Liver (tissue), 9 donors: Measurements from ENCODE around the gene CWC27. TPM values are rescaled to one million over a fixed set of nuclear protein-coding genes. Genes with fewer than 3 reads are reported as not detected.

ENCODE experiments used
- DNase-seq: peaks from one replicate; pipeline ENCODE4 v3.0.0-alpha.2; 2017; ENCODE audit warnings: low spot score
- H3K27ac ChIP-seq, 2 donors: one replicate each; pipeline ENCODE4 v1.7.0; 2013; ENCODE audit warnings: inconsistent platforms in 2 of 2, low read length in 2 of 2, control low read depth in 1 of 2, low read depth in 1 of 2, mild to moderate bottlenecking in 1 of 2
- H3K27me3 ChIP-seq, 4 donors: one replicate each; pipeline versions ENCODE4 v1.6.1 to v1.7.0; 2013; ENCODE audit warnings: low read length in 3 of 4, inconsistent platforms in 1 of 4, mild to moderate bottlenecking in 1 of 4, moderate library complexity in 1 of 4; ENCODE audit not compliant: control insufficient read depth in 4 of 4, insufficient read depth in 4 of 4
- H3K36me3 ChIP-seq, 4 donors: one replicate each; pipeline versions ENCODE4 v1.6.1 to v1.7.0; 2013; ENCODE audit warnings: low read length in 3 of 4, mild to moderate bottlenecking in 3 of 4, low read depth in 1 of 4, moderate library complexity in 1 of 4; ENCODE audit not compliant: control insufficient read depth in 4 of 4, insufficient read depth in 3 of 4
- H3K4me1 ChIP-seq, 4 donors: one replicate each; pipeline versions ENCODE4 v1.6.1 to v1.7.0; 2013; ENCODE audit warnings: low read length in 3 of 4, mild to moderate bottlenecking in 3 of 4, moderate library complexity in 1 of 4; ENCODE audit not compliant: control insufficient read depth in 4 of 4, insufficient read depth in 4 of 4
- H3K4me3 ChIP-seq, 3 donors: one replicate each; pipeline versions ENCODE4 v1.6.1 to v1.7.0; 2013; ENCODE audit warnings: low read length in 3 of 3, control low read depth in 1 of 3, low read depth in 1 of 3, mild to moderate bottlenecking in 1 of 3
- H3K9ac ChIP-seq, 2 donors: one replicate each; pipeline ENCODE4 v1.7.0; 2013; ENCODE audit warnings: low read length in 2 of 2, mild to moderate bottlenecking in 2 of 2, moderate library complexity in 2 of 2, control low read depth in 1 of 2, low read depth in 1 of 2
- H3K9me3 ChIP-seq, 4 donors: one replicate each; pipeline versions ENCODE4 v1.6.1 to v1.7.0; 2013; ENCODE audit warnings: low read length in 3 of 4; ENCODE audit not compliant: control insufficient read depth in 4 of 4
- EGR1 ChIP-seq, 2 donors: IDR thresholded peaks; 2 replicates each; pipeline ENCODE4 v1.6.1; 2016 to 2018; ENCODE audit warnings: antibody characterized with exemption in 2 of 2, low read depth in 2 of 2
- FOXA1 ChIP-seq: IDR thresholded peaks from 2 replicates; pipeline ENCODE4 v1.6.1; 2016; ENCODE audit warnings: antibody characterized with exemption
- FOXA2 ChIP-seq: IDR thresholded peaks from 2 replicates; pipeline ENCODE4 v1.6.1; 2016; ENCODE audit warnings: antibody characterized with exemption
- GABPA ChIP-seq, 2 donors: IDR thresholded peaks in 1 of 2; conservative IDR thresholded peaks in 1 of 2; 2 replicates each; pipeline ENCODE4 v1.6.1; 2016; ENCODE audit warnings: antibody characterized with exemption in 2 of 2, mild to moderate bottlenecking in 1 of 2, moderate library complexity in 1 of 2
- HNF4A ChIP-seq, 2 donors: conservative IDR thresholded peaks; 2 replicates each; pipeline ENCODE4 v1.6.1; 2016; ENCODE audit warnings: antibody characterized with exemption in 2 of 2, mild to moderate bottlenecking in 2 of 2
- HNF4G ChIP-seq: IDR thresholded peaks from 2 replicates; pipeline ENCODE4 v1.6.1; 2016; ENCODE audit warnings: antibody characterized with exemption
- JUND ChIP-seq, 2 donors: IDR thresholded peaks; 2 replicates each; pipeline ENCODE4 v1.6.1; 2016; ENCODE audit warnings: antibody characterized with exemption in 2 of 2
- NR2F2 ChIP-seq: IDR thresholded peaks from 2 replicates; pipeline ENCODE4 v1.6.1; 2016; ENCODE audit warnings: antibody characterized with exemption
- RAD21 ChIP-seq, 2 donors: IDR thresholded peaks; 2 replicates each; pipeline ENCODE4 v1.6.1; 2016; ENCODE audit warnings: antibody characterized with exemption in 2 of 2, mild to moderate bottlenecking in 2 of 2
- RXRA ChIP-seq, 2 donors: IDR thresholded peaks; 2 replicates each; pipeline ENCODE4 v1.6.1; 2017 to 2018; ENCODE audit warnings: antibody characterized with exemption in 2 of 2, mild to moderate bottlenecking in 1 of 2
- SP1 ChIP-seq: IDR thresholded peaks from 2 replicates; pipeline ENCODE4 v1.6.1; 2018; ENCODE audit warnings: antibody characterized with exemption, mild to moderate bottlenecking
- TAF1 ChIP-seq: conservative IDR thresholded peaks from 2 replicates; pipeline ENCODE4 v1.6.1; 2016; ENCODE audit warnings: antibody characterized with exemption, mild to moderate bottlenecking
- YY1 ChIP-seq: IDR thresholded peaks from 2 replicates; pipeline ENCODE4 v1.6.1; 2016; ENCODE audit warnings: antibody characterized with exemption, mild to moderate bottlenecking
- WGBS: extraction: QIAGEN DNeasy Blood & Tissue Kit; methylation state at CpG from one replicate; pipeline ENCODE4 v1.1.7; 2013; 5-methylcytosine and 5-hydroxymethylcytosine counted together
- polyA plus RNA-seq, 2 donors: library from polyadenylated mRNA; stranded (reverse) in 1 of 2; unstranded in 1 of 2; fragments of 200-250 nt in 1 of 2; fragments of >200 nt in 1 of 2; fragmentation: Nextera tagmentation in 1 of 2; extraction: Ambion mirVana in 1 of 2; gene quantifications; one replicate each; pipeline versions ENCODE4 v1.2.1 to v1.2.3, GENCODE V29; 2013 to 2015
- total RNA-seq, 2 donors: library from RNA; depleted of rRNA; stranded (reverse); fragments of >200 nt; gene quantifications; one replicate each; pipeline ENCODE4 v1.2.3, GENCODE V29; 2014
- TF ChIP-seq, protein P1 (sequence below): IDR thresholded peaks from 2 replicates; pipeline ENCODE4 v1.6.1; 2016; ENCODE audit warnings: antibody characterized with exemption
- TF ChIP-seq, protein P2 (sequence below): IDR thresholded peaks from 2 replicates; pipeline ENCODE4 v1.6.1; 2016; ENCODE audit warnings: antibody characterized with exemption
- TF ChIP-seq, protein P3 (sequence below): IDR thresholded peaks from 2 replicates; pipeline ENCODE4 v1.6.1; 2016; ENCODE audit warnings: antibody characterized with exemption
- TF ChIP-seq, protein P4 (sequence below): fragments of 150-350 bp; IDR thresholded peaks from 2 replicates; pipeline ENCODE4 v1.5.1; 2017; ENCODE audit warnings: improper control_type of control experiment, low read depth, low read length; ENCODE audit not compliant: missing input control
- TF ChIP-seq, protein P5 (sequence below): IDR thresholded peaks from 2 replicates; pipeline ENCODE4 v1.6.1; 2016; ENCODE audit warnings: antibody characterized with exemption, mild to moderate bottlenecking
- donor health status: healthy.
- donor health status: healthy.
- donor health status: healthy.
- donor health status: healthy.
- donor health status: healthy.

CWC27 gene
- total and polyA plus RNA-seq, 4 donors, result 3.9 to 9.8 (median 6.0) TPM

DNA sequence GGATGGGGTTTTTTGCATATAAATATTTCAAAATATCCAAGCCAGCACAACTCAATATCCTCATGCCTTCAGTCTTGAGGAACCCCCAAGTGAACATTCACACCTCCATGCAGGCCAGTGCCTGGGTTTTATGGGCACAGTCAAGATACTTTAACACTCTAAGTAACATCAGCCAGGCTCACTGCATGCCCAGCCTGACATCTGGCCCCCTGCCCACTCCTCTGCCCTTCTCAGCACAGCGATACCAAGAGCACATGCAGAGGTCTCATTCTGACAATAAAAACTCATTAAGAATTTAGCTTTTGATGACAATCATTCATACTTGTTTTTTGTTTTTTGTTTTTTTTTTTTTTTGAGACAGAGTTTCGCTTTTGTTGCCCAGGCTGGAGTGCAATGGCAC lies 250.0 kb downstream of the CWC27 start:
- Histone ChIP-seq H3K4me3 (no peak overlapping the region), H3K27ac (no peak overlapping the region), H3K9me3 (no peaks in the 10 kb centered on the region), H3K27me3 (no peaks in the 10 kb centered on the region), H3K9ac (no peak overlapping the region), H3K4me1 (no peaks in the 10 kb centered on the region), H3K36me3 (no peaks in the 10 kb centered on the region)
- TF ChIP-seq FOXA1 (no peak), HNF4G (no peak), TAF1 (no peak)
- TF ChIP-seq, protein P1, sequence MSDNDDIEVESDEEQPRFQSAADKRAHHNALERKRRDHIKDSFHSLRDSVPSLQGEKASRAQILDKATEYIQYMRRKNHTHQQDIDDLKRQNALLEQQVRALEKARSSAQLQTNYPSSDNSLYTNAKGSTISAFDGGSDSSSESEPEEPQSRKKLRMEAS, result no peak
- no peak for DNase-seq
- 99% methylated on average over 2 of the region's 2 CpGs for WGBS

DNA sequence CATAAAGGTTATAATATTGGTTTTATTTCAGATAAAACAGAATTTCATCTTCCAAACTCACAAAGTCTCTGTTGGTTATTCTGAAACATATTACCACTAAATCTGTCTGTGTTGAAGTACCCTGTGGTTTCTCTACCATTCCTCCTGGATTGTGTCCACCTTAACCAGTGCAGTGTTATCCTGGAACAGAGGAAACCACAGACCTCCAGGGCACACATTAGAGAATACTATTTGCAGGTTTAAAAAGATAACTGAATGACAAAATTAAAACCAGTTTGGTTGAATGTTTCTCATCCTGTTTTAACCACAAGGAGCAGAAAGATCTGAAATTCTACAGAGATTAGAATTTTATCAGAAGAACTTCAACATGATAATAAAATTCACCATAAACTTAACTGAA lies 251.8 kb downstream of the CWC27 start:
- no peaks in the 10 kb centered on the region for H3K27me3 ChIP-seq
- no peak overlapping the region for H3K27ac ChIP-seq
- no peaks in the 10 kb centered on the region for H3K36me3 ChIP-seq
- TF ChIP-seq FOXA1, result no peak
- TF ChIP-seq, protein P1, result no peak
- no peak for TF ChIP-seq FOXA2
- no peak for TF ChIP-seq JUND (IDR thresholded peaks at IDR 0.05)
- no peak for TF ChIP-seq TAF1
- no peak for TF ChIP-seq SP1
- TF ChIP-seq GABPA (IDR thresholded peaks at IDR 0.05 in 1 of 2, conservative IDR thresholded peaks at IDR 0.05 in 1 of 2), result no peak
- TF ChIP-seq, protein P2, sequence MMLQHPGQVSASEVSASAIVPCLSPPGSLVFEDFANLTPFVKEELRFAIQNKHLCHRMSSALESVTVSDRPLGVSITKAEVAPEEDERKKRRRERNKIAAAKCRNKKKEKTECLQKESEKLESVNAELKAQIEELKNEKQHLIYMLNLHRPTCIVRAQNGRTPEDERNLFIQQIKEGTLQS, result no peak
- TF ChIP-seq, protein P3, sequence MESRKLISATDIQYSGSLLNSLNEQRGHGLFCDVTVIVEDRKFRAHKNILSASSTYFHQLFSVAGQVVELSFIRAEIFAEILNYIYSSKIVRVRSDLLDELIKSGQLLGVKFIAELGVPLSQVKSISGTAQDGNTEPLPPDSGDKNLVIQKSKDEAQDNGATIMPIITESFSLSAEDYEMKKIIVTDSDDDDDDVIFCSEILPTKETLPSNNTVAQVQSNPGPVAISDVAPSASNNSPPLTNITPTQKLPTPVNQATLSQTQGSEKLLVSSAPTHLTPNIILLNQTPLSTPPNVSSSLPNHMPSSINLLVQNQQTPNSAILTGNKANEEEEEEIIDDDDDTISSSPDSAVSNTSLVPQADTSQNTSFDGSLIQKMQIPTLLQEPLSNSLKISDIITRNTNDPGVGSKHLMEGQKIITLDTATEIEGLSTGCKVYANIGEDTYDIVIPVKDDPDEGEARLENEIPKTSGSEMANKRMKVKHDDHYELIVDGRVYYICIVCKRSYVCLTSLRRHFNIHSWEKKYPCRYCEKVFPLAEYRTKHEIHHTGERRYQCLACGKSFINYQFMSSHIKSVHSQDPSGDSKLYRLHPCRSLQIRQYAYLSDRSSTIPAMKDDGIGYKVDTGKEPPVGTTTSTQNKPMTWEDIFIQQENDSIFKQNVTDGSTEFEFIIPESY, result no peak
- TF ChIP-seq, protein P4, sequence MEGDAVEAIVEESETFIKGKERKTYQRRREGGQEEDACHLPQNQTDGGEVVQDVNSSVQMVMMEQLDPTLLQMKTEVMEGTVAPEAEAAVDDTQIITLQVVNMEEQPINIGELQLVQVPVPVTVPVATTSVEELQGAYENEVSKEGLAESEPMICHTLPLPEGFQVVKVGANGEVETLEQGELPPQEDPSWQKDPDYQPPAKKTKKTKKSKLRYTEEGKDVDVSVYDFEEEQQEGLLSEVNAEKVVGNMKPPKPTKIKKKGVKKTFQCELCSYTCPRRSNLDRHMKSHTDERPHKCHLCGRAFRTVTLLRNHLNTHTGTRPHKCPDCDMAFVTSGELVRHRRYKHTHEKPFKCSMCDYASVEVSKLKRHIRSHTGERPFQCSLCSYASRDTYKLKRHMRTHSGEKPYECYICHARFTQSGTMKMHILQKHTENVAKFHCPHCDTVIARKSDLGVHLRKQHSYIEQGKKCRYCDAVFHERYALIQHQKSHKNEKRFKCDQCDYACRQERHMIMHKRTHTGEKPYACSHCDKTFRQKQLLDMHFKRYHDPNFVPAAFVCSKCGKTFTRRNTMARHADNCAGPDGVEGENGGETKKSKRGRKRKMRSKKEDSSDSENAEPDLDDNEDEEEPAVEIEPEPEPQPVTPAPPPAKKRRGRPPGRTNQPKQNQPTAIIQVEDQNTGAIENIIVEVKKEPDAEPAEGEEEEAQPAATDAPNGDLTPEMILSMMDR, result no peak
- TF ChIP-seq RXRA (IDR thresholded peaks at IDR 0.05), result no peak
- no peak for TF ChIP-seq RAD21 (IDR thresholded peaks at IDR 0.05)
- TF ChIP-seq EGR1 (IDR thresholded peaks at IDR 0.05; ENCODE audit: low read depth in 2 of 2), result no peak
- TF ChIP-seq HNF4G, result no peak
- no peak for TF ChIP-seq HNF4A (conservative IDR thresholded peaks at IDR 0.05)
- TF ChIP-seq NR2F2, result no peak
- TF ChIP-seq YY1, result no peak
- TF ChIP-seq, protein P5, sequence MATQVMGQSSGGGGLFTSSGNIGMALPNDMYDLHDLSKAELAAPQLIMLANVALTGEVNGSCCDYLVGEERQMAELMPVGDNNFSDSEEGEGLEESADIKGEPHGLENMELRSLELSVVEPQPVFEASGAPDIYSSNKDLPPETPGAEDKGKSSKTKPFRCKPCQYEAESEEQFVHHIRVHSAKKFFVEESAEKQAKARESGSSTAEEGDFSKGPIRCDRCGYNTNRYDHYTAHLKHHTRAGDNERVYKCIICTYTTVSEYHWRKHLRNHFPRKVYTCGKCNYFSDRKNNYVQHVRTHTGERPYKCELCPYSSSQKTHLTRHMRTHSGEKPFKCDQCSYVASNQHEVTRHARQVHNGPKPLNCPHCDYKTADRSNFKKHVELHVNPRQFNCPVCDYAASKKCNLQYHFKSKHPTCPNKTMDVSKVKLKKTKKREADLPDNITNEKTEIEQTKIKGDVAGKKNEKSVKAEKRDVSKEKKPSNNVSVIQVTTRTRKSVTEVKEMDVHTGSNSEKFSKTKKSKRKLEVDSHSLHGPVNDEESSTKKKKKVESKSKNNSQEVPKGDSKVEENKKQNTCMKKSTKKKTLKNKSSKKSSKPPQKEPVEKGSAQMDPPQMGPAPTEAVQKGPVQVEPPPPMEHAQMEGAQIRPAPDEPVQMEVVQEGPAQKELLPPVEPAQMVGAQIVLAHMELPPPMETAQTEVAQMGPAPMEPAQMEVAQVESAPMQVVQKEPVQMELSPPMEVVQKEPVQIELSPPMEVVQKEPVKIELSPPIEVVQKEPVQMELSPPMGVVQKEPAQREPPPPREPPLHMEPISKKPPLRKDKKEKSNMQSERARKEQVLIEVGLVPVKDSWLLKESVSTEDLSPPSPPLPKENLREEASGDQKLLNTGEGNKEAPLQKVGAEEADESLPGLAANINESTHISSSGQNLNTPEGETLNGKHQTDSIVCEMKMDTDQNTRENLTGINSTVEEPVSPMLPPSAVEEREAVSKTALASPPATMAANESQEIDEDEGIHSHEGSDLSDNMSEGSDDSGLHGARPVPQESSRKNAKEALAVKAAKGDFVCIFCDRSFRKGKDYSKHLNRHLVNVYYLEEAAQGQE, result no peak
- no peak overlapping the region for H3K4me3 ChIP-seq
- no peak overlapping the region for H3K9ac ChIP-seq
- H3K4me1 ChIP-seq, result no peaks in the 10 kb centered on the region
- DNase-seq, result no peak
- no peaks in the 10 kb centered on the region for H3K9me3 ChIP-seq
